ENCODE measurements around the gene TRIM66.

DNA sequence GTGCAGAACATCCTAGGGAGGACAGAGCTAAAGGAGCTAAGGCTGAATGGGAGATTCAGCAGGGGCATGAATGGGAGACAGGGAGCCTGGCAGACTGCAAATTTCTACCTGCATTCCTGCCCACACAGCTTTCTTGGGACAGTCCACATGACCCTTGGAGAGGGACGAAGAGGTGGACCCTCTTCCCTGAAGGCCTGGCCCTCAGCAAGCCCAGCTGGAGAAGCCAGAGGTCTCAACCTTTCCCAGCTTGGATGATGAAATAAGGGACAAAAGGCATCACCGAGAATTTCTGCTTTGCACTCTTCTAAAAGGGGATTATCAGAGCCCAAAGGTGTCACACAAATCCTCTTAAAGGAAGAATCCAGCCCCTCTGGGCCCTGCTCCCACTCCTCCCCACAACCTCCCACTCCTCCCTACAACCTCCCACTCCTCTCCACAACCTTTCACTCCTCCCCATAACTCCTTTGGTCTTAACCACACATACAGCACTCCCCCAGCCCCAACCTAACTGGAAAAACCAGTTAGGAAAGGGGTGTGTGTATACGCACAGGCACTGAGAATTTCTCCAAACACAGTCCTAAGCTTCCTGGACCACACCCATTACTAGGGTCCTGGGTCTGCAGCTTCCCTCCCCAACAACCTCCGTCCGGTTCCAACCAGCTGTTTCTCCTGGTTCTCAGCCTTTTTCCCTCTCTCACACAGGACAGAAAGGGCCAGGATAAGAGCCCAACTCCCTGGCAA is 38.6 kb upstream of the TRIM66 start:
- TF ChIP-seq CTCF (IDR thresholded peaks at IDR 0.05; ENCODE audit: insufficient read depth, low read depth, low read length): no peak
- TF ChIP-seq EZH2 (IDR thresholded peaks at IDR 0.05; ENCODE audit: insufficient read depth, low read length): no peak

Data from astrocyte (in vitro differentiated cells and primary cell).